HG02610 (cell line): ENCODE measurements around the gene LIPN.
"Not testable (repeated sequence)": the region's sequence is repeated elsewhere in the genome, so short reads cannot be mapped to it uniquely, and the experiment has no call there.

ENCODE experiments used
- ATAC-seq: cut with Tn5 transposase; IDR thresholded peaks from one replicate; pipeline ENCODE4 v1.9.1; 2021; ENCODE audit warnings: mild to moderate bottlenecking, moderate library complexity; ENCODE audit not compliant: unreplicated experiment

Gene LIPN

GRCh38 chr10:88759366-88760101 is at the start of gene LIPN:
LIPN (plus strand) TSS chr10:88760020; CDS start chr10:88761406, 1,386 bp downstream.
- no peak for ATAC-seq

DNA sequence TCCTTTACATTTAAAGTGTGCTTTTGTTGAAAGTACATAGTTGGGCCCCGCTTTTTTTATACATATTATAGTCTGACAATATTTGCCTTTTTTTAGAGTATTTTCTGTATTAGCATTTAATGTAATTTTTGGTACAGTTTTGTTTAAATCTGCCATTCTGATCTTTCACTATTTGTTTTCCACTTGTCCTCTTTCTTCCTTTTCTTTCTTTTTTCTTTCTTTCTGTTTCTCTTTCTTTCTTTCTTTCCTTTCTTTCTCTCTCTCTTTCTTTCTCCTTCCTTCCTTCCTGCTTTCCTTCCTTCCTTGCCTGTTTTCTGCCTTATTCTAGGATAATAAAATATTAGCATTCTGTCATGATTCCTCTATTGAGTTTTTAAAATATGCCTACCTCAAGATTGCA is 44.3 kb upstream of the LIPN start:
- no peak for ATAC-seq

DNA sequence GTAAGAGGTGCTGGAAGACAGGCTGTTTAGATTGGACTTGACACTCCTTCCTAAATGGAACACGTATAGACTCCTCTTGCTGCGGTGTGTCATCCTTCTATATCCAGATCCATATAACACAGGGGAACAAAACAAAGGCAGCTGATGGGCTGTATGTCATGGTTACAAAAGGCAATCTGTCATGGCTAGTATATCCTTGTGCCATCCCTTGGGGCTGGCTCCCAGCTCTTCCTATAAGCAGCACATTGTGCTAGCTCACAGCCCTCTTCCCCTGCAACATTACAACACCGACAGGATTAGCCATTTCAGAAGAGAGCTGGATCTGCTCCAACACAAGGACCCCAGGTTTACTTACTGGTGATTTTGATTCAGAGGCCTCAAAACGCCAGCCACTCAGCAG is 38.4 kb upstream of the LIPN start:
- ATAC-seq = no peak

- peak; percentile 70 for ATAC-seq
Observed at GRCh38 chr10:88725798-88726197, 34.0 kb upstream of the LIPN start.

DNA sequence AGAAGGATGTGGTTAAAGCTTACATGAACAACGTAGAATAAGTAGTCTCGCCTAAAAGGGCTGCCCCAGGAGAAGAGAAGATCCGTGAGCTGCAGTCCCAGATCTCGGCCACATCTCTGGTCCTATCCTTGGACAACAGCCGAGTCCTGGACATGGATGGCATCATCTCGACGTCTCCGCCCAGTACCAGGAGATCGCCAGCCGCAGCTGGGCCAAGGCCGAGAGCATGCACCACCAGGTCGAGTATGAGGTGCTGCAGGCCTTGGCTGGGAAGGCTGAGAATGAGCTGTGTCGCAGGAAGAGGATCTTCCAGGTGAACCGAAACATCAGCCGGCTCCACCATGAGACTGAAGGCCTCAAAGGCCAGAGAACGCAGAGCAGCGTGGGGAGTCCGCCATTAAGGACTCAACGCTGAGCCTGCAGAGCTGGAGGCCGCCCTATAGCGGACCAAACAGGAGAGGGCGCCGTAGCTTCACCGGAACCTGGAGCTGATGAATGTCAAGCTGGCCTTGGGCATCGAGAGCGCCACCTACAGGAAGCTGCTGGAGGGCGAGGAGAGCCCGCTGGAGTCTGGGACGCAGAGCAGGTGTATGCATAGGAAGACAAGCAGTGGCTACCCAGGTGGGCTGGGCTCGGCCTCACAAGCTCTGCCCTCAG is 31.6 kb upstream of the LIPN start:
- ATAC-seq = no peak

DNA sequence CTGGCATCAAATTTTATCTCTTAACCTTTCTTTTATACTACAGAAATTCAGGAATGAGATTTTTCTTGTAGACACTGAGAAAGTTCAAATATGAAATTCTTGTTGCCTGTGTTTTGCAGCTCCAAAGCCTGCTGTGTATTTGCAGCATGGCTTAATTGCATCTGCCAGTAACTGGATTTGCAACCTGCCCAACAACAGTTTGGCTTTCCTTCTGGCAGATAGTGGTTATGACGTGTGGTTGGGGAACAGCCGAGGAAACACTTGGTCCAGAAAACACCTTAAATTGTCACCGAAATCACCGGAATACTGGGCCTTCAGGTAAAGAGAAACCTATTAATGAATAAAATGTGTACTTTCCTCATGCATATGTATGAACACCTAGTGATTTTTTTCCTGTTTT is 29.0 kb upstream of the LIPN start:
- ATAC-seq = no peak

DNA sequence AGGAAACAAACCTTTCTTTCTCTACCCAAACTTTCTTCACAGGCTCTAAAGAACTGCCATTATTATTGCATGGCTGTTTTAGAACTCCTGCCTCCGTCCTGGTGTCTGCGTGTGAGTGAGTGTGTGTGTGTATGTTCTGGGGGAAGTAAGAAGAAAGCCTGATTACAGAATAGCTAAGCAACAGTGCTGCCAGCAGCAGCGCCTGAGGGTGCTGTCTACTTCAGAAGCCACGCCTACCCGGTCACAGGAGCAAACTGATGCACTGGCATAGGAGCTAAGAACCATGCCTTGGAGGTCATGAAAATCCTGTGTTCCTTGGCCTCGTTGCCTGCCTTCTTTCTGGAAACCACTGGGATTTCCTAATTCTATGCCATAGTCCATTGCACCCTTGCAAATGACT is 28.5 kb upstream of the LIPN start:
- ATAC-seq = no peak

GRCh38 chr10:88733215-88733614 is 26.6 kb upstream of the LIPN start:
- ATAC-seq = no peak

DNA sequence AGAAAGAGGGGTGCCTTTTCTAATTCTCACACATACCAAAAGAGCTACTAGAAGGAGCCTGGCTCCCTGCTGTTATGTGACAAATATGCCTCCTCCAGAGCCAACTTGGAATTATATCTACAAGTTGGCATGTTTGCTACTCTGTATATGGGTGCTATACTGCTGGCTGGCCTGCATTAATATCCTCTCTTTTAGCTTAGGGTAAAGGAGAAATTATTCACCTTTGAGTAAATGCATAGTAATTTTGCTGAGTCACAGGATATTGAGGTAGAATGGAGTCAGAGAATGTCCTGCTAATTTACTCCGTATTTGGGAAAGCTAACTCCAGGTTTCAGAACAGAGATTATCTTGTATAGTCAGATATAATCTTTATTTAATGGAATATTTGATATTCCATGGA is 24.2 kb upstream of the LIPN start:
- ATAC-seq = no peak

DNA sequence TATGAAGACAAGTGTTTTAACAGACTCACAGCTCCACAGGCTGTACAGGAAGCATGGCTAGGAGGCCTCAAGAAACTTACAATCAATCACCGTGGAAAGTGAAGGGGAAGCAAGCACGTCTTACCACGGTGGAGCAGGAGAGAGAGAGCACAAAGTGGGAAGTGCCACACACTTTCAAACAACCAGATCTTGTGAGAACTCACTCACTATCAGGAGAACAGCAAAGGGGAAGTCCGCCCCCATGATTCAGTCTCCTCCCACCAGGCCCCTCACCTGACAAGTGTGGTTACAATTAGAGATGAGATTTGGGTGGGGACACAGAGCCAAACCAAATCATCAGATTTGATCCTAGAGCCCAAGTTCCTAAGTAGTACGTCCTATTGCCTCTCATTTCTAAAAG is 17.9 kb upstream of the LIPN start:
- ATAC-seq = not testable (repeated sequence)

DNA sequence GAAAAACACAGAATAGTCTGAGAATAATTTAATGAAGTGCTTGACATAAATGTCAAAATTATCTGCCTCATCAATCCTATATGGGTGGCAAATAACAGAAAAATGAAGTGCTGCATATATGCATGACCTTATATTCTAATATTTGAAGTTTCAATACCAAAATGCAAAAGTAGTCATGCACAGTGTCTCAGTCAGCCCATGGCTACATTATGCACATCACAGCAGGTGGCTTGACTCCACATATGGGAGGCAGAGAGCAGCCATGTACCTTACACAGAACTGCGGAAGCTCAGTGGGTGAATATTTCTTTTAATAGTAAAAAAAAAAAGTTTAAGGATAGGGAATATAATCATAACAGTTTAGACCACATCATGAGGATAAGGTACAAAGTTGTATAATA is 17.4 kb upstream of the LIPN start:
- no peak for ATAC-seq

GRCh38 chr10:88744002-88744401 is 15.8 kb upstream of the LIPN start:
- ATAC-seq = no peak

DNA sequence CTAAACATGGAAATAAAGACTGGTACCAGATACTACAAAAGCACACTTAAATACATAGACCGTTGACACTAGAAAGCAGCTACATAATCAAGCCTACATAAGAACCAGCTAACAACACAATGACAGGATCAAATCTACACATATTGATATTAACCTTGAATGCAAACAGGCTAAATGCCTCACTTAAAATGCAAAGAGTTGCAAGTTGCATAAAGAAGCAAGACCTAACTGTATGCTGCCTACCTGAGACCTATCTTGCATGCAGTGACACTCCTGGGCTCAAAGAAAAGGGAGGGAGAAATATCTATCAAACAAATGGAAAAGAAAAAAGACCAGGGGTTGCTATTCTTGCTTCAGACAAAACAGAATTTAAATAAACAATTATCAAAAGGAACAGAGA is 14.2 kb upstream of the LIPN start:
- no peak for ATAC-seq

DNA sequence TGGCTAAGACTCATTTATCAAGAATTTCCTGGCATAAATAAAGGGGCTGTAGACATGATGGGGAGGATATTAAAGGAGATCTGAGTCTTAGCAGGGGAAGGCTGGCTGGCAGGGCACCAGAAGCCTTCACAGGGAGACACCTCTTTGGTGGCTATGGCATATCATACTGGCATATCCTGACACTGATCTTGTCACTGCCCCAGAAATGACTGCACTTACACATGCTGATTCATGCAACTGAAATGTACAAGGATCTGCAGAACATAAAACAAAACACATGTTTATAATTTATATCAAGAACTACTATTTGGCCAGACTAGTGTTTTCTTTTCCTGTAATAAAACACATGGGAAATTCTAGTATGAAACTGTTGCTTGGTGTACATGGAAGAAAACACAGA is 5.5 kb upstream of the LIPN start:
- no peak for ATAC-seq

DNA sequence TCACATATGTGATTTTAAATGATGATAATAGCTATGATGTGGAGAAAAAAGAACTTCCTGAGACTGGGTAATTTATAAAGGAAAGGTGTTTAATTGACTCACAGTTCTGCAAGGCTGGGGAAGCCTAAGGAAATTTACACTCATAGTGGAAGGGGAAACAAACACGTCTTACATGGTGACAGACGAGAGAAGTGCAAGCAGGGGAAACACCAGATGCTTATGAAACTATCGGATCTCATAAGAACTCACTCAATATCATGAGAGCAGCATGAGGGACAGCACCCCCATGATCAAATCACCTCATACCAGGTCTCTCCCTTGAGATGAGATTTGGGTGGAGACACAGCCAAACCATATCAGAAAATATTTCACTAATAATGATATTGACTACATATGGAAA is 4.1 kb upstream of the LIPN start:
- peak; percentile 65 for ATAC-seq

DNA sequence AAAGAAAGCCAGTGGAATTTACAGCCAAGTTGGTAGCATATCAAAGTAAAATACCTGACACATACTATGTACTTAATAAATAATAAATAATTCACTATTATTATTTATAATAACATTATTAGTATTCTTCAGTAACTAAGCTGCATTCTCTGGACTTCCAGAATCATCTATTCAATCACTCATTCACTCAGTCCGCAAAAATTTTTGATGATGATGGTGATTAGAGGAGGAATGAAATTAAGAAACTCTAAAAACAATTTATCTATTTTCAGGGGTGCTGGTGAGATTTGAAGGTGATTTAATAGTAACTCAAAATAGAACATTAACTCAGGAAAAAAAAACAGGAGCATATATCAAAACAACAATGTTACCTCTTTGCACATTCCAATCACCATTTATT is 3.2 kb upstream of the LIPN start:
- no peak for ATAC-seq

DNA sequence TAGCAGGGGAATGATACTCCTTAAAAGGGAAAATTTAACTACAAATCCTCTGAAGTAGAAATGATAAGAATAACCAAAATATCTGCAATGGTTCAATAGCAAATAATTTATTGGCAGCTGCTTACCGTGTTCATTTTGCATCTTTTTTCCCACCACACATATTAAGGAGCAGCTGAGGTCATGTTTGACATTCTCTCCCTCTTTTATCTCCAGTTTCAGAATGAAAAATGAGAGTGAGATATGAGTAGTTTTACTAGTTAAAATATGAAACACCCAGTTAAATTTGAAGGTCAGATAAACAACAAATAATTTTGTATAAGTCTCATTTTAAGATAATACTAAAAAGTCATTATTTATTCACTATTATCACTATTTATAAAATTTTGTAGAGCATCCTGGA is 3.1 kb downstream of the LIPN start:
- ATAC-seq = peak; percentile 58

GRCh38 chr10:88763441-88763840 is 3.6 kb downstream of the LIPN start:
- no peak for ATAC-seq

DNA sequence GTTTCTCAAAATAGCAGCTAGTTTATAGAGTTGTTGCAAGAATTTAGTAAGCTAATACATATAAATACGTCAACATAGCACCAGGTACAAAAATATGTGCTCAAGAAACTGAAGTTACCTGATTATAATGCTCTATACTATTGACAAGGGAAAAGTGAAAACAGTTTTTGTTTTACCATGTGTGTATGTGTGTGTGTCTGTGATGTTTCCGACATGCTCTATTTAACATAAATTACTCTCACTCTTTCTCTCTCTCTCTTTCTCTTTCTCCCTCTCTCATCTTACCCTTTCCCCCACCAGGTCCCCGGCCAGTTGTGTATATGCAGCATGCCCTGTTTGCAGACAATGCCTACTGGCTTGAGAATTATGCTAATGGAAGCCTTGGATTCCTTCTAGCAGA is 4.3 kb downstream of the LIPN start:
- no peak for ATAC-seq

GRCh38 chr10:88765816-88766215 is 6.0 kb downstream of the LIPN start:
- no peak for ATAC-seq

DNA sequence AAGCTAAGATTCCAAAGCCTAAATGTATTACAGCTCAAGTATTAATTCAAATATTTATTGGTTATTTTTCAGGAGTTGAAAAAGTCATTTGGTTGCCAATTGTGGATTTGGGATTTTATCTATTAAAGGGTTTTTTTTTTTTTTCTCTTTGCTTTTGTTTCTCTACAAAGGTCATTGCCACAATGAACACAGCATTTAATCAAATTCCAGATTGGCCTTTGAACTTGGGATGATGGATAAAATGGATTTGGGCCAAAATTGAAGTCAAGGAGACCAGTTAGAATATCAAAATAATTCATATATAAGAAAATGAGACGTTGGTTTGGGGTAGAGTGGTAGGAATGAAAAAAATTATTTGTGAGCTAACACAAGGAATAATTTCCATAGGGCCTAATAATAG is 9.6 kb downstream of the LIPN start:
- no peak for ATAC-seq

DNA sequence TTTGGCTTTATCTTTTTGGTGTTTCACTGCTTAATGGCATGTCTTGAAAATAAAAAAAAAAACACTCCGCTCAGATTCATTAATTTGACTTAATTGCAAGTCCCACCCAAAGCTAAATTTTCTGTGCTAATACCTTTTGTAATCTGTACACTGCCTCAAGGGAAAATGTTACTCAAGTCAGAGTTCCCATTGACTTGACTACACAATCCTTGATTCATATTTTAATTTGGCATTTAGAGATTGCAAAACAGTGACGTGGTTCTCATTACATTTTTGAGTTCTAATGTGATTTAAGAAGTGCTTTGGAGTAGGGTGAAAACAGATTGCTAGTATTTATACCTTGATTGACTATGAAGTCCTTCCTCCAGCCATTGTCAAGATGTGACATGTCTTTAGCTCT is 21.4 kb downstream of the LIPN start:
- ATAC-seq = no peak

DNA sequence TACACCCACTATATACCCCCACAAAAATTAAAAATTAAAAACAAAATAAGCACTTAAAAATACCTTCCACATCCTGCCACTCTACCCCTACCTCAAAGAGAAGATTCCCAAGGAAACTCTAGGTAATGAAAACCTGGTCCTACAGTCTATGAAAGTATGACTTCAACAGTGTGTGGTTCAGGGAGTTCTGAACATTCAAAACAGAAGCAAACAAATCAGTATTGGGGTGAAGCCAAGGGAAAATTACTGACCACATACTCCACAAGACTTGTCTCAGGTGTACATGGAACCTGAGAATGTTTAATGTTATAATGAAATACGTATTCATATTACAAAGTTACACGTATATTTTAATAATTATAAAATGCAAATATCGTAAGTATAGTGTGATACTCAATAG is 22.4 kb downstream of the LIPN start:
- ATAC-seq = peak; percentile 54
